OCI-LY7 (cell line): ENCODE data around the gene RAB31. TPM values are rescaled to one million over a fixed set of nuclear protein-coding genes. Genes with fewer than 3 reads are reported as not detected.

Experiments
- BruUV-seq: library from RNA; stranded (reverse); fragments of 400-500 nt; replicated peaks from 2 replicates; lab custom pipeline; 2021; lab: Mats Ljungman, UMichigan
- CTCF ChIA-PET: fragments of 300-600 bp; sonication (Branson Sonifier 250); formaldehyde crosslinking; loops from one replicate; lab custom pipeline; 2022; ENCODE audit warnings: antibody characterized with exemption; ENCODE audit not compliant: unreplicated experiment; lab: Charles Lee
- POLR2A ChIA-PET: fragments of 300-600 bp; sonication (Branson Sonifier 250); formaldehyde crosslinking; loops from one replicate; lab custom pipeline; 2022; ENCODE audit warnings: antibody characterized with exemption; lab: Charles Lee
- DNase-seq: peaks from one replicate; pipeline ENCODE4 v3.0.0-alpha.2; 2015; ENCODE audit warnings: low spot score
- H2AFZ ChIP-seq: fragments of 200-600 bp; sonication (generic), shearing (Covaris generic); 2 replicates; pipeline ENCODE4 v1.6.1; 2014; ENCODE audit warnings: mild to moderate bottlenecking, antibody characterized with exemption, low read length, moderate library complexity
- H3K27ac ChIP-seq: fragments of 200-600 bp; sonication (generic); 2 replicates; pipeline ENCODE4 v1.5.1; 2014; ENCODE audit warnings: mixed run types, low read depth, mild to moderate bottlenecking, moderate library complexity, low read length, inconsistent platforms; ENCODE audit not compliant: poor library complexity, severe bottlenecking
- H3K36me3 ChIP-seq: fragments of 200-600 bp; sonication (generic); 2 replicates; pipeline ENCODE4 v1.6.1; 2014; ENCODE audit warnings: mild to moderate bottlenecking, antibody characterized with exemption, low read length, moderate library complexity, mixed read lengths; ENCODE audit not compliant: insufficient read depth
- H3K4me1 ChIP-seq: fragments of 200-600 bp; sonication (generic); 2 replicates; pipeline ENCODE4 v1.5.1; 2014; ENCODE audit warnings: mild to moderate bottlenecking, low read length; ENCODE audit not compliant: insufficient read depth, poor library complexity, severe bottlenecking
- H3K4me2 ChIP-seq: fragments of 200-600 bp; sonication (generic); 2 replicates; pipeline ENCODE4 v1.6.1; 2014; ENCODE audit warnings: mild to moderate bottlenecking, low read length
- H3K4me3 ChIP-seq: fragments of 200-600 bp; sonication (generic); 2 replicates; pipeline ENCODE4 v1.5.1; 2014; ENCODE audit warnings: mild to moderate bottlenecking, low read depth, low read length; ENCODE audit not compliant: poor library complexity, severe bottlenecking
- H3K79me2 ChIP-seq: fragments of 200-600 bp; sonication (generic); 2 replicates; pipeline ENCODE4 v1.6.1; 2016; ENCODE audit warnings: low read depth, mild to moderate bottlenecking, low read length, moderate library complexity, mixed read lengths; ENCODE audit not compliant: insufficient read depth
- H3K9me2 ChIP-seq: fragments of 200-600 bp; sonication (generic); 2 replicates; pipeline ENCODE4 v1.6.1; 2016; ENCODE audit warnings: mild to moderate bottlenecking, low read length, mixed read lengths; ENCODE audit not compliant: insufficient read depth
- H3K9me3 ChIP-seq: fragments of 200-600 bp; sonication (generic); 2 replicates; pipeline ENCODE4 v1.6.1; 2014; ENCODE audit warnings: mild to moderate bottlenecking, mixed run types, low read length, mixed read lengths
- H4K20me1 ChIP-seq: fragments of 200-600 bp; sonication (generic); 2 replicates; pipeline ENCODE4 v1.6.1; 2014; ENCODE audit warnings: mild to moderate bottlenecking, antibody characterized with exemption, low read length, moderate library complexity, mixed read lengths; ENCODE audit not compliant: insufficient read depth
- EZH2phosphoT487 ChIP-seq: fragments of 200-600 bp; sonication (generic); IDR thresholded peaks from 2 replicates; pipeline ENCODE4 v1.6.1; 2018; ENCODE audit warnings: low read depth, borderline replicate concordance, mild to moderate bottlenecking, mixed run types, antibody characterized with exemption, low read length, moderate library complexity, mixed read lengths
- intact Hi-C: fragments of 100-400 bp; cut with micrococcal nuclease; formaldehyde crosslinking; loops from one replicate; pipeline ENCODE4 v1.10.0; 2022; ENCODE audit not compliant: unreplicated experiment
- total RNA-seq, 2 experiments: library from RNA; depleted of rRNA in 1 of 2; stranded (reverse); fragments of >200 nt in 1 of 2; shearing (Covaris generic) in 1 of 2; gene quantifications; 2 replicates each; pipeline ENCODE4 v1.2.3, GENCODE V29; 2014 to 2022
- TF ChIP-seq, protein P1 (sequence below): fragments of 200-600 bp; sonication (generic); conservative IDR thresholded peaks from 2 replicates; pipeline ENCODE4 v1.5.1; 2014; ENCODE audit warnings: mild to moderate bottlenecking, antibody characterized with exemption, low read length, moderate library complexity, mixed read lengths

RAB31 gene
- total RNA-seq, 2 experiments from 2014 or later, result not detected

DNA sequence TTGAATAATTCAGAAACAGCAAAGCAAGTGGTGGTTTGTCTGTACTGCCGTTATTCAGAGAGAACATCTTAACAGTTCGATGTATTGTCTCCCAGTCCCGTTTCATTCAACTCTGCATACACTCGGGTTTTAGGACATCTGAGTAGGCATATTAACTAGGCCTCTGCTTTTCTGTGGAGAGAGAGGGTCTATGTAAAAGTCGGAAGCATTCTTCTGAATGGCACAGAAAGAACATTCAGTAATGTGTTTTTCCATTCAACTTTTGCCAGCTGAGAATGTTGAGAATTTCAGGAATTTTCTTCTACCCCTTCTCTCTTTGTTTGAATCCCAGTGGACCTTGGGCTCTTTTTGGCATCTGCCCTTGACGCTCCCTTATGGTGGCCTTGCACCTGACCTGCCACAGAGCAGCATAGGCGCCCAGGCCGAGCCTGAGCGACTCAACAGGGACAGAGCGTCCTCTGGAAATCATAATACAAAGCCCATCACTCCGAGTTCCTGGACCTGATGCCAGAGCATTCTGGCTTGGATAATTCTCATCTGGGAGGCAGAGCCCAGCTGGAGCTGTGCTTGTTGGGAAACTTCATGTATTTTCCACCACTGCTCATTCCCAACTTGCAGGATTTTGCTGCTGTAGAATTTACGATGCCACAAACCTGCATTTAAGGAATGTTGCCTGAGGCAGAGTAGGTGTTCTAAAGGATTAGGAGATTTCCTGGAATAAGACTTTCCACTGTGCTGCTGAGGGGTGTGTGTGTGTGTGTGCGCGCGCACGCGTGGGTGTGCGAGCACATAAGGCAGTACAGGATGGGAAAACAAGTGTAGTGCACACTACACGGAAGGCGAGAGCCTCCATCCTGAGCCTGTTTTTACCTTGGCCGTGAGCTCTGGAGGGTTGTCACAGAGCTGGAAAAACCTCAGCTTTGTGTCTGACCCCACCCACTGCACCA, 100.5 kb downstream of the RAB31 start:
- intact Hi-C loops, result no loop called here
- Histone ChIP-seq H3K4me1 (no peaks in the 10 kb centered on the region), H3K4me2 (no peak overlapping the region), H3K9me3 (no peaks in the 10 kb centered on the region), H4K20me1 (no peaks in the 10 kb centered on the region), H3K27ac (no peak overlapping the region), H3K9me2 (no peaks in the 10 kb centered on the region), H3K4me3 (no peak overlapping the region), H3K36me3 (no peaks in the 10 kb centered on the region), H3K79me2 (no peaks in the 10 kb centered on the region), H2AFZ (no peak overlapping the region)
- BruUV-seq, result no TSS peak
- CTCF ChIA-PET, result no interaction called here
- POLR2A ChIA-PET, result no interaction called here
- no peak for DNase-seq
- TF ChIP-seq, protein P1, sequence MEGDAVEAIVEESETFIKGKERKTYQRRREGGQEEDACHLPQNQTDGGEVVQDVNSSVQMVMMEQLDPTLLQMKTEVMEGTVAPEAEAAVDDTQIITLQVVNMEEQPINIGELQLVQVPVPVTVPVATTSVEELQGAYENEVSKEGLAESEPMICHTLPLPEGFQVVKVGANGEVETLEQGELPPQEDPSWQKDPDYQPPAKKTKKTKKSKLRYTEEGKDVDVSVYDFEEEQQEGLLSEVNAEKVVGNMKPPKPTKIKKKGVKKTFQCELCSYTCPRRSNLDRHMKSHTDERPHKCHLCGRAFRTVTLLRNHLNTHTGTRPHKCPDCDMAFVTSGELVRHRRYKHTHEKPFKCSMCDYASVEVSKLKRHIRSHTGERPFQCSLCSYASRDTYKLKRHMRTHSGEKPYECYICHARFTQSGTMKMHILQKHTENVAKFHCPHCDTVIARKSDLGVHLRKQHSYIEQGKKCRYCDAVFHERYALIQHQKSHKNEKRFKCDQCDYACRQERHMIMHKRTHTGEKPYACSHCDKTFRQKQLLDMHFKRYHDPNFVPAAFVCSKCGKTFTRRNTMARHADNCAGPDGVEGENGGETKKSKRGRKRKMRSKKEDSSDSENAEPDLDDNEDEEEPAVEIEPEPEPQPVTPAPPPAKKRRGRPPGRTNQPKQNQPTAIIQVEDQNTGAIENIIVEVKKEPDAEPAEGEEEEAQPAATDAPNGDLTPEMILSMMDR, result no peak
- no peak for TF ChIP-seq EZH2phosphoT487

DNA sequence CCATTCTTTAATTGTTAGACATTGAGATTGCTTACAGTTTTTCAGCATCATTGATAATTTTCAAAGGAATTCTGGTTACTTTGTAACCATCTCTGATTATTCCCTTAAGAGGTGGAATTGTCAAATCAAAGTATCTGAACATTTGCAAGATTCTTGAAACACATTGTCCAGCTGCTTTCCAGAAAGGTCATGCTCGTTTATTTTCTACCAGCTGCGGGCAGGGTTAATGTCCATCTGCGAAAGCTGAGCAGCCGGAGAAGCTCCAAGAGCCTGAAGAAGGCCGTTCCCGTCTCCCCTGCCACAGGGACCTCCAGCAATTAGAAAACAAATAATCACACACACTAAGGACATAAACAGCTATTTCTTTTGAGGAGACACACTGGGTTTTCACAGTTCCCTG, 101.6 kb downstream of the RAB31 start:
- Histone ChIP-seq H3K4me3 (no peak overlapping the region), H3K9me2 (no peaks in the 10 kb centered on the region), H3K4me1 (no peaks in the 10 kb centered on the region), H2AFZ (no peak overlapping the region), H4K20me1 (no peaks in the 10 kb centered on the region), H3K79me2 (no peaks in the 10 kb centered on the region), H3K27ac (no peak overlapping the region), H3K4me2 (no peak overlapping the region), H3K36me3 (no peaks in the 10 kb centered on the region), H3K9me3 (no peaks in the 10 kb centered on the region)
- POLR2A ChIA-PET, result no interaction called here
- CTCF ChIA-PET, result no interaction called here
- intact Hi-C loops, result no loop called here
- no peak for DNase-seq
- BruUV-seq, result no TSS peak
- no peak for TF ChIP-seq EZH2phosphoT487
- TF ChIP-seq, protein P1, result no peak

DNA sequence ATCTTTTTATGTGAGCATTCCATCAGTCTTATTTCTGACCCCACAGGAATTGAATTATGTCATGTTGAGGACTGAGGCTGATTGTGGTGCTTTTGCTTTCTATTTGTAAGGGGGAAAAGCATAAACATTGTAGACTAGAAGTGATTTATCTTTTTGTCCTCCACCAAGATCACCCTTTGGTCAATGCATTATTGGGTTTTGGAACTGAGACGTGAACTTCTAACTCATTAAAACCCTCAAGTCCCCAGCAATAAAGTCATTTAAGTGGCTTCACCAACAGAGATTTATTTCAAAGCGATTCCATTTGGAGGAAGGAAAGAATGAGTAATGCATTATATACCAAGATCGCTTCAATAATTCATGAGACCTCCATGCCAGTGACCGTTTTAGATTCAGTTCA, 102.2 kb downstream of the RAB31 start:
- ChIA-PET POLR2A (no interaction called here), CTCF (no interaction called here)
- TF ChIP-seq, protein P1, result no peak
- no peak for TF ChIP-seq EZH2phosphoT487
- intact Hi-C loops, result no loop called here
- Histone ChIP-seq H3K4me2 (no peak overlapping the region), H2AFZ (no peak overlapping the region), H3K79me2 (no peaks in the 10 kb centered on the region), H3K9me2 (no peaks in the 10 kb centered on the region), H3K27ac (no peak overlapping the region), H3K4me1 (no peaks in the 10 kb centered on the region), H3K36me3 (no peaks in the 10 kb centered on the region), H4K20me1 (no peaks in the 10 kb centered on the region), H3K9me3 (no peaks in the 10 kb centered on the region), H3K4me3 (no peak overlapping the region)
- no TSS peak for BruUV-seq
- DNase-seq, result no peak
